GM21528 (cell line): ENCODE results near the gene TRAPPC4.
A peak's percentile ranks its signal among the peaks of the same experiment; 100 is the strongest.
"Not testable (repeated sequence)": the region's sequence is repeated elsewhere in the genome, so short reads cannot be mapped to it uniquely, and the experiment has no call there.

Experiments used
- ATAC-seq: cut with Tn5 transposase; IDR thresholded peaks from one replicate; pipeline ENCODE4 v1.9.1; 2021; ENCODE audit warnings: mild to moderate bottlenecking, moderate library complexity; ENCODE audit not compliant: unreplicated experiment, low FRiP score

TRAPPC4 gene

DNA sequence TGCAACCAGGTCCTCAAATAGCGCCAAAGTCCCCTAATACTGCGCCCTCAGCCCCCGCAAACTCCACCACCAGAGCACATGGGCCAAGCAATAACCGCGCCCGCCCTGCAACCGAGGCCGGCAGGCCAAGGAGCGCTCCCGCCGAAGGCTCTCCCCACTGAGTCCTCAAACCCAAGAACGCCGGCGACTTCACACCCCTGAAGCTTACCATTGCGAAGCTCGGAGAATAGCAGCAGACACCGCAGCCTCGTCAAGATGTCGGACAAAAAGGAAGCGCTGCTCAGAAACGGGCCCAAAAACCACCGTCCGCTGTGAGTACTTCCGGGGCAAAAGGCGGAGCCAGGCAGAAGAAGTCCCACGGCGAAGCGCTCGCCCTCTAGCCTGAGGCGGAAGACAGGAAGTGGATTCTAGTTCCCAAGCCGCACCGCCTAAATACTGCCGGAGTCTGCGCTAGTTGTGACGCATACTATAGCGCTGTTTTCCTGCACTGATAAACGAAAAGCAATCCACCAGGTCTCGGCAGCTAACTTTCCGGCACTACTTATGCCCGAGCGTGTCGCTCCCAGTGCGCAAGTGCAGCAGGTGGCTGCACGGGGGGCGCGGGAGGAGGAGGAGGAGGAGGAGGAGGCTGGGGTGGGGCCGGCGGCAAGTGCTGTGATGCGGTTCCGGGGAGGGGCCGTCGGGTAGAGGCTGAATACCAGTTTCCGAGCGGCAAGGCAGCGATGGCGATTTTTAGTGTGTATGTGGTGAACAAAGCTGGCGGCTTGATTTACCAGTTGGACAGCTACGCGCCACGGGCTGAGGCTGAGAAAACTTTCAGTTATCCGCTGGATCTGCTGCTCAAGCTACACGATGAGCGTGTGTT is at the start of gene TRAPPC4, which contains the start of gene RPS25:
Gene TRAPPC4 (plus strand): TSS at position 693 of the 865 bp plus-strand sequence. CDS start 30 bp downstream, at position 723.
Gene RPS25 (minus strand): TSS at position 270 of the 865 bp plus-strand sequence. CDS start 59 bp downstream, at position 211.
- peak; percentile 85 for ATAC-seq

DNA sequence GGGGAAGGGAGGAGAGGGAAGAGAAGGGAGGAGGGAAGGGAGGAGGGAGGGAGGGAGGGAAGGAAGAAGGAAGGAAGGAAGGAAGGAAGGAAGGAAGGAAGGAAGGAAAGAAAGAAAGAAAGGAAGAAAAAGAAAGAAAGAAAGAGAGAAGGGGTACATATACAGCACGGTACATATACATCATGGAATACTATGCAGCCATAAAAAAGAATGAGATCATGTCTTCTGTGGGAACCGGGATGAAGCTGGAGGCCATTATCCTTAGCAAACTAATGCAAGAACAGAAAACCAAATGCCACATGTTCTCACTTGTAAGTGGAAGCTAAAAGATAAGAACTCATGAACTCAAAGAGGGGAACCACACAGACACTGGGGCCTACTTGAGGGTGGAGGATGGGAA is 49.1 kb upstream of the TRAPPC4 start:
- ATAC-seq: not testable (repeated sequence)

DNA sequence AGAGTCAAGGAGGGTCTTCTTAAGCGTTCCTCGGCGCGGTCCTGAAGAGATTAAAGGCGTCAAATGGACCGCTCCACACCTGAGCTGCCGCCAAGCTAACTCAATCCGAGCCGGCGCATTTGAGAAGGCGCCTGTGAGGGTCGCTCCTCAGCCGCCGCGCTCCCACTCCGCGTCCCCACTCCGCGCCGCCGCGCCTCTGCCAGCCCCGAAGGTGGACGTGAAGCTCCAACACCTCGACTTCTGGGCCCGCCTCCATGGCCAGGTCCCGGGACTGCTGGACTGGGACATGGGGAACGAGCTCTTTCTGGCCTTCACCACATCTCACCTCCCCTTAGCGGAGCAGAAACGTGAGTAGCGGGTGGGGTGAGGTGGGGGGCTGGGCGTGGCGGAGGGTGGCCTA is 46.9 kb upstream of the TRAPPC4 start, which contains the start of gene FOXR1:
Gene FOXR1 (plus strand): TSS at position 116 of the 400 bp plus-strand sequence. CDS start 171 bp downstream, at position 287.
- ATAC-seq: no peak

- no peak for ATAC-seq
Measured at GRCh38 chr11:118973985-118974384, 44.6 kb upstream of the TRAPPC4 start.

- no peak for ATAC-seq
Measured at GRCh38 chr11:118975771-118976709, 42.5 kb upstream of the TRAPPC4 start.

- no peak for ATAC-seq
Measured at GRCh38 chr11:118979434-118979833, 39.1 kb upstream of the TRAPPC4 start.

DNA sequence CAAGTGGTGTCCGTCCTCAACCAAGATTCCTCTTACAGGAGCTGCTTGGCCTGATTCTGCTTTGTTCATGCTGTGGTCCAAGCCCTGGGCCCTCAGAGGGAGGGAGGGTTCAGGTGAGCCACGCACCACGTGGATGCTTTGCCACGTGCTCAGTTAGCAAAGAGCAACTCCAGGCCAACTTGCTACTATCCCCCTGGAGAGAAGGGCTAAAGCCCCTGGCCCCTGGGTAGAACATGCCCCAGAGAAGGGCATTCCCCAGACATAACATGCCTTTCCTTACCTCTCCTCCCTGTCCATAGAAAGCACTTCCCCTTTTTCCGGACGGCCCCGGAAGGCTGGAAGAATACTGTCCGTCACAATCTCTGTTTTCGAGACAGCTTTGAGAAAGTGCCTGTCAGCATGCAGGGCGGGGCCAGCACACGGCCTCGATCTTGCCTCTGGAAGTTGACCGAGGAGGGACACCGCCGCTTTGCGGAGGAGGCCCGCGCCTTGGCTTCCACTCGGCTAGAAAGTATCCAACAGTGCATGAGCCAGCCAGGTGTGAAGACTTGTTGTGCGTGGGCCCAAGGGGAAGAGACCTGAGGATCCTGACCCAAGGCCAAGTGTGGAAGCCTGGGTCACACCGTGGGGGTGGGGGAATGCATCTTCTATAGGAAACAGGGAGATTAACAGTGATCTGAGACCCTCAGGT is 38.2 kb upstream of the TRAPPC4 start:
- no peak for ATAC-seq

DNA sequence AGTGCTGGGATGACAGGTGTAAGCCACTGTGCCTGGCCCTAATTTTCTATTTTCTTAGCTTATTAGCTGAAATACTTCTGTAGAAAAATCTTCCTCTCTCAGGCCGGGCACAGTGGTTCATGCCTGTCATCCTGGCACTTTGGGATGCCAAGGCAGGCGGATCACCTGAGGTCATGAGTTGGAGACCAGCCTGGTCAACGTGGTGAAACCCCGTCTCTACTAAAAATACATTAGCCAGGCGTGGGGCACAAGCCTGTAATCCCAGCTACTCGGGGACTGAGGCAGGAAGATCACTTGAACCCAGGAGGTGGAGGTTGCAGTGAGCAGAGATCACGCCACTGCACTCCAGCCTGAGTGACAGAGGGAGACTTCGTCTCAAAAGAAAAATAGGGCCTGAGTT is 34.2 kb upstream of the TRAPPC4 start:
- not testable (repeated sequence) for ATAC-seq

- no peak for ATAC-seq
Measured at GRCh38 chr11:118984825-118985224, 33.7 kb upstream of the TRAPPC4 start.

GRCh38 chr11:118988280-118988679 is 30.3 kb upstream of the TRAPPC4 start:
- no peak for ATAC-seq

DNA sequence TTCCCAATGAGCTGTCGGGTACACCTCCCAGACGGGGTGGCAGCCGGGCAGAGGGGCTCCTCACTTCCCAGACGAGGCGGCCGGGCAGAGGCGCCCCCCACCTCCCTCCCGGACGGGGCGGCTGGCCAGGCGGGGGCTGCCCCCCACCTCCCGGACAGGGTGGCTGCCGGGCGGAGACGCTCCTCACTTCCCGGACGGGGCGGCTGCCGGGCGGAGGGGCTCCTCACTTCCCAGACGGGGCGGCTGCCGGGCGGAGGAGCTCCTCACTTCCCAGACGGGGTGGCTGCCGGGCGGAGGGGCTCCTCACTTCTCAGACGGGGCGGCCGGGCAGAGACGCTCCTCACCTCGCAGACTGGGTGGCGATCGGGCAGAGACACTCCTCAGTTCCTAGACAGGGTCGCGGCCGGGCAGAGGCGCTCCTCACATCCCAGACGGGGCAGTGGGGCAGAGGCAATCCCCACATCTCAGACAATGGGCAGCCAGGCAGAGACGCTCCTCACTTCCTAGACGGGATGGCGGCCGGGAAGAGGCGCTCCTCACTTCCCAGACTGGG is 27.0 kb upstream of the TRAPPC4 start:
- not testable (repeated sequence) for ATAC-seq

DNA sequence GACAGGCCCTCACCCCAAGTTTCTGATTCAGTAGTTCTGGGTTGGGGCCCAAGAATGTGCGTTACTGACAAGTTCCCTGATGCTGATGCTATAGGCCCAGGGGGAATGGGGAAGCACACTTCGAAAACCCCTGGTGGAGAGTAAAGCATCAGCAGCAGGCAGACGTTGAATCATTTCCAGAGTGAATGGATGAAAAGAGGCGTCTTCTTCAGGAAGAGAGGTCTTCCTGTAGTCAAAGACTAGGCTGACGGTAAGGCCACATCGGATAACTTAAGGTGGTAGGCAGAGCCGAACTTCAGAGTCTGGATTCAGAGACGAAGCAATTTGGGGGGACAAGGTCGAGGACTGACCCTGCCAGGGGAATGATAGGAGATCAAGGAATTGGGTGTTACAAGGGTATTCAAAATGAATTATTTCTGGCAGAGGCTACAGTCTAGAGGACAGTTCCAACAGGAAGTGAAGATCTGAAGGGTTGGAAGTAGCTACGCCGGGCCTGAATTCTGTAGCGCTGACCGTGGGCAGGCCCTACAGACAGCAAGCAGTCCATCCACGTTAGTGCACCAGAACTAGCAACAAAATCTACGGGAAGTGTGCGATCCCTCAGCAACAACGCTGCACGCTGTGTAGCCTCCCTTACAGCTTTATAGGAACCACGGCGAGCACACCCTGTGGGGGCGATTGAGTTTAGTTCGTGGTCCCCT is 21.5 kb upstream of the TRAPPC4 start:
- ATAC-seq: peak; percentile 22

DNA sequence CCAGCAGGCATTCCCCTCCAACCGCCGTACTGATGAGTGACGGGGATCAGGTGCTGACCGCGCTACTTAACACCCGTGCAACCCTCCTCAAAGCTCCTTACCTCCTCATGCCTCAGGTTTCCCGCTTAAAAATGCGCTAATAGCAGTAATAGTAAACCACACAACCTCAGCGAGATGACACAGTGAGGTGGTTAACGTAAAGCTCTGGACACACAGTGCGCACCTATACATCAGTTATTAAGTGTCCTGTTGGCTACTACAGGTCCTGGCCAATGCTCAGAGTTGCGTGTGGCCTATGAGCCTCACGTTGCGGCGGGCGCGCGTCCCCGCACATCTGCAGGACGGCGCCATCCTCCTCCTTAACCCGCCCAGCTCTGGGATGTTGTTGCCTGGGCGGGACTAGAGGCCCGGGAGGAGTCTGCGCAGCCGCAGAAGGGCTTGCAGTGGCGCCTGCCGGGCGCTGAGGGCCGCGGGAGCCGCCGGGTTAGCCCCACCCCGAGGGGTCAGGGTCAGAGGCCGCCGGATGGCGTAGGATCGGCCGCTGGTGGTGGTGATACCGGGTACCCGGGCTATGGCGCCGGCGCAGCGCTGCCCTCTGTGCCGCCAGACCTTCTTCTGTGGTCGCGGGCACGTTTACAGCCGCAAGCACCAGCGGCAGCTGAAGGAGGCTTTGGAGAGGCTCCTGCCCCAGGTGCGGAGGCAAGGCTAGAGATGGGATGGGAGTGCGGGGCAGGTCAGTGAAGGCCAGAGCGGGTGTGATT is 20.8 kb upstream of the TRAPPC4 start, which contains the start of gene CENATAC:
Gene CENATAC (plus strand): TSS at position 512 of the 761 bp plus-strand sequence. CDS start 60 bp downstream, at position 572.
- peak; percentile 90 for ATAC-seq

GRCh38 chr11:118998388-118998717 is 20.2 kb upstream of the TRAPPC4 start:
- peak; percentile 19 for ATAC-seq

DNA sequence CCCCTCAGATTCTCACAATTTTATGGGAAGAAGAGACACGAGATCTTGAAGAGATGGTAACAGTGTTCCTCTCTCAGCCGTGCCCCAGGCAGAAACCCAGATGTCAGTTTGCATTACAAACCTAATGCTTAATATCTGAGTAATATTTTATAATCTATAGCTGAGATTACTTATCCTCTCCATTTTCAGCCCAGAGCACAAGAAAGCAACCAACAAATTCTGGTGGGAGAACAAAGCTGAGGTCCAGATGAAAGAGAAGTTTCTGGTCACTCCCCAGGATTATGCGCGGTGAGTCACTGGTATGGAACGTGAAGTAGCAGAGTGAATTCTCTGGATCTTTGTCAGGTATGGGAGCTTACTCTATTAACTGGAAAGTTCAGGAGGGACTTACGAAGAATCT is 19.7 kb upstream of the TRAPPC4 start:
- ATAC-seq: no peak

DNA sequence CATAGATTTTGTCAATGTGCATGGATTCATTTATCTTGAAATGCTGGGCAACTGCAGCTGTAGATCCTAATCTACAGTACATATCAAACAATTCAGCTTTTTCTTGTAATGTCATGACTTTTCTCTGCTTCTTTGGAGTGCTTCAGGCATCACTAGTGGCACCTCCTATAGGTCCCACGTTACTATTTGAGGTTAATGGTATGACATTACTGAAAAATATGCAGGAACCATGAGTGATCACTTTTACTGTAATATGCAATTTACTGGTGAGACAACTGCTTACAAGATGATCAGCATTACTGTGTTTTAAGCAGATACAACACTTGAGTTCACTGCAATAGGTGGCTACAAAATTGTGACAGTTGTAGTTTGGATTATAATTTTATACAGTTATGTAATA is 17.7 kb upstream of the TRAPPC4 start:
- ATAC-seq: no peak

- ATAC-seq: no peak
Measured at GRCh38 chr11:119006656-119007055, 11.9 kb upstream of the TRAPPC4 start.

GRCh38 chr11:119011476-119012053 is 7.0 kb upstream of the TRAPPC4 start:
- no peak for ATAC-seq
